OCI-LY7 (cell line): ENCODE results near the gene LAIR2.
"Not testable (repeated sequence)": the region's sequence is repeated elsewhere in the genome, so short reads cannot be mapped to it uniquely, and the experiment has no call there.

ENCODE experiments used
- CTCF ChIP-seq: fragments of 200-600 bp; sonication (generic); conservative IDR thresholded peaks from 2 replicates; pipeline ENCODE4 v1.5.1; 2014; ENCODE audit warnings: mild to moderate bottlenecking, antibody characterized with exemption, low read length, moderate library complexity, mixed read lengths
- EZH2phosphoT487 ChIP-seq: fragments of 200-600 bp; sonication (generic); IDR thresholded peaks from 2 replicates; pipeline ENCODE4 v1.6.1; 2018; ENCODE audit warnings: low read depth, borderline replicate concordance, mild to moderate bottlenecking, mixed run types, antibody characterized with exemption, low read length, moderate library complexity, mixed read lengths

GRCh38 chr19:54498451-54498772 is 4.2 kb upstream of the LAIR2 start:
- TF ChIP-seq CTCF, EZH2phosphoT487: not testable (repeated sequence)
